Measurements from ENCODE around the gene PMM2. TPM values are rescaled to one million over a fixed set of nuclear protein-coding genes. Genes with fewer than 3 reads are reported as not detected.
"Not testable (repeated sequence)": the region's sequence is repeated elsewhere in the genome, so short reads cannot be mapped to it uniquely, and the experiment has no call there.

Gene PMM2
- polyA plus RNA-seq (2013, experiment 1 of 2; ENCODE audit: insufficient read length) = 48.2 TPM
- 44.4 TPM for polyA plus RNA-seq (2013, experiment 2 of 2; ENCODE audit: insufficient read length)

GRCh38 chr16:8797364-8798173 is at the start of gene PMM2, which contains the start of gene TMEM186:
PMM2 (plus strand) TSS chr16:8797839; CDS start chr16:8797883, 44 bp downstream.
TMEM186 (minus strand) TSS chr16:8797639; CDS start chr16:8797614, 25 bp downstream.
- peak; percentile 97 for DNase-seq

GRCh38 chr16:8748944-8749343 is 48.7 kb upstream of the PMM2 start:
- DNase-seq = not testable (repeated sequence)

GRCh38 chr16:8751481-8752311 is 45.9 kb upstream of the PMM2 start:
- DNase-seq = peak; percentile 83

GRCh38 chr16:8752706-8753105 is 44.9 kb upstream of the PMM2 start:
- DNase-seq = no peak

GRCh38 chr16:8753416-8754054 is 44.1 kb upstream of the PMM2 start:
- DNase-seq = no peak

GRCh38 chr16:8756755-8757154 is 40.9 kb upstream of the PMM2 start:
- DNase-seq = no peak

- no peak for DNase-seq
Measured at GRCh38 chr16:8758022-8758421, 39.6 kb upstream of the PMM2 start.

- no peak for DNase-seq
Measured at GRCh38 chr16:8760021-8760420, 37.6 kb upstream of the PMM2 start.

GRCh38 chr16:8761078-8761477 is 36.6 kb upstream of the PMM2 start:
- DNase-seq = no peak

- no peak for DNase-seq
Measured at GRCh38 chr16:8762254-8762653, 35.4 kb upstream of the PMM2 start.

GRCh38 chr16:8763083-8763482 is 34.6 kb upstream of the PMM2 start:
- no peak for DNase-seq

- DNase-seq = no peak
Measured at GRCh38 chr16:8763899-8764298, 33.7 kb upstream of the PMM2 start.

GRCh38 chr16:8764525-8765250 is 33.0 kb upstream of the PMM2 start:
- no peak for DNase-seq

- no peak for DNase-seq
Measured at GRCh38 chr16:8767176-8767575, 30.5 kb upstream of the PMM2 start.

- no peak for DNase-seq
Measured at GRCh38 chr16:8768283-8768682, 29.4 kb upstream of the PMM2 start.

- DNase-seq = no peak
Measured at GRCh38 chr16:8768692-8769091, 28.9 kb upstream of the PMM2 start.

GRCh38 chr16:8773537-8773936 is 24.1 kb upstream of the PMM2 start:
- DNase-seq = no peak

GRCh38 chr16:8774208-8774607 is 23.4 kb upstream of the PMM2 start:
- no peak for DNase-seq

GRCh38 chr16:8775359-8775758 is 22.3 kb upstream of the PMM2 start:
- no peak for DNase-seq

- no peak for DNase-seq
Measured at GRCh38 chr16:8776129-8776584, 21.5 kb upstream of the PMM2 start.

GRCh38 chr16:8777217-8777616 is 20.4 kb upstream of the PMM2 start:
- DNase-seq = no peak

- no peak for DNase-seq
Measured at GRCh38 chr16:8781797-8782196, 15.8 kb upstream of the PMM2 start.
